MCF 10A (cell line): ENCODE measurements around the gene SULT1B1. TPM values are rescaled to one million over a fixed set of nuclear protein-coding genes. Genes with fewer than 3 reads are reported as not detected.

Source experiments
- BruUV-seq: library from RNA; stranded (reverse); fragments of 400-500 nt; replicated peaks from 2 replicates; lab custom pipeline; 2021; lab: Mats Ljungman, UMichigan
- CTCF ChIA-PET: fragments of 300-600 bp; sonication (Branson Sonifier 250); formaldehyde crosslinking; extraction: SDS; loops from one replicate; lab custom pipeline; 2021; ENCODE audit warnings: antibody characterized with exemption, inconsistent platforms; lab: Yijun Ruan, JAX
- POLR2A ChIA-PET: fragments of 300-600, 350-650 bp; sonication (Branson Sonifier 250); formaldehyde crosslinking; extraction: SDS; loops from one replicate; lab custom pipeline; 2020; ENCODE audit warnings: antibody characterized with exemption, inconsistent platforms; lab: Yijun Ruan, JAX
- DNase-seq: peaks from one replicate; pipeline ENCODE4 v3.0.0-alpha.2; 2018; ENCODE audit not compliant: unreplicated experiment
- H3K27ac Mint-ChIP-seq: one replicate; pipeline ENCODE4 v1.8.0; 2022; ENCODE audit warnings: mild to moderate bottlenecking, low read depth, mixed read lengths; ENCODE audit not compliant: unreplicated experiment
- H3K27me3 Mint-ChIP-seq: one replicate; pipeline ENCODE4 v1.8.0; 2022; ENCODE audit warnings: mixed read lengths; ENCODE audit not compliant: insufficient read depth, unreplicated experiment
- H3K36me3 Mint-ChIP-seq: one replicate; pipeline ENCODE4 v1.8.0; 2022; ENCODE audit warnings: mild to moderate bottlenecking, moderate library complexity, mixed read lengths; ENCODE audit not compliant: insufficient read depth, unreplicated experiment
- H3K4me1 Mint-ChIP-seq: one replicate; pipeline ENCODE4 v1.8.0; 2022; ENCODE audit warnings: mixed read lengths; ENCODE audit not compliant: insufficient read depth, unreplicated experiment
- H3K4me3 Mint-ChIP-seq: one replicate; pipeline ENCODE4 v1.8.0; 2022; ENCODE audit warnings: mild to moderate bottlenecking, moderate library complexity, mixed read lengths; ENCODE audit not compliant: unreplicated experiment
- H3K9me3 Mint-ChIP-seq: one replicate; pipeline ENCODE4 v1.8.0; 2022; ENCODE audit warnings: mixed read lengths; ENCODE audit not compliant: unreplicated experiment
- intact Hi-C: fragments of 100-400 bp; cut with micrococcal nuclease; formaldehyde crosslinking; loops from 2 replicates; pipeline ENCODE4 v1.14.1; 2022
- total RNA-seq: library from RNA; stranded (reverse); gene quantifications from 2 replicates; pipeline ENCODE4 v1.2.3, GENCODE V29; 2022
- TF ChIP-seq, protein P1 (sequence below): fragments of 200-600 bp; IDR thresholded peaks from one replicate; pipeline ENCODE4 v1.8.0; 2022; ENCODE audit warnings: antibody characterized with exemption, mild to moderate bottlenecking; ENCODE audit not compliant: unreplicated experiment

The SULT1B1 gene
- total RNA-seq, 1 experiment from 2014 or later = 0.21 TPM

GRCh38 chr4:69744157-69744478, 16.3 kb downstream of the SULT1B1 start:
- H3K36me3 Mint-ChIP-seq = no peaks in the 10 kb centered on the region
- POLR2A ChIA-PET = no interaction called here
- H3K27ac Mint-ChIP-seq = no peak overlapping the region
- TF ChIP-seq, protein P1, sequence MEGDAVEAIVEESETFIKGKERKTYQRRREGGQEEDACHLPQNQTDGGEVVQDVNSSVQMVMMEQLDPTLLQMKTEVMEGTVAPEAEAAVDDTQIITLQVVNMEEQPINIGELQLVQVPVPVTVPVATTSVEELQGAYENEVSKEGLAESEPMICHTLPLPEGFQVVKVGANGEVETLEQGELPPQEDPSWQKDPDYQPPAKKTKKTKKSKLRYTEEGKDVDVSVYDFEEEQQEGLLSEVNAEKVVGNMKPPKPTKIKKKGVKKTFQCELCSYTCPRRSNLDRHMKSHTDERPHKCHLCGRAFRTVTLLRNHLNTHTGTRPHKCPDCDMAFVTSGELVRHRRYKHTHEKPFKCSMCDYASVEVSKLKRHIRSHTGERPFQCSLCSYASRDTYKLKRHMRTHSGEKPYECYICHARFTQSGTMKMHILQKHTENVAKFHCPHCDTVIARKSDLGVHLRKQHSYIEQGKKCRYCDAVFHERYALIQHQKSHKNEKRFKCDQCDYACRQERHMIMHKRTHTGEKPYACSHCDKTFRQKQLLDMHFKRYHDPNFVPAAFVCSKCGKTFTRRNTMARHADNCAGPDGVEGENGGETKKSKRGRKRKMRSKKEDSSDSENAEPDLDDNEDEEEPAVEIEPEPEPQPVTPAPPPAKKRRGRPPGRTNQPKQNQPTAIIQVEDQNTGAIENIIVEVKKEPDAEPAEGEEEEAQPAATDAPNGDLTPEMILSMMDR = no peak
- peaks cover 19% of the 10 kb centered on the region for H3K4me1 Mint-ChIP-seq
- DNase-seq = no peak
- peaks cover 8% of the 10 kb centered on the region for H3K9me3 Mint-ChIP-seq
- H3K4me3 Mint-ChIP-seq = no peak overlapping the region
- H3K27me3 Mint-ChIP-seq = no peaks in the 10 kb centered on the region
- CTCF ChIA-PET = interaction anchor here (0.9 to 1.4 kb wide), 2 partner anchors 25 to 26 kb away, joined by 3 to 4 read pairs; no protein-coding TSS in a partner anchor
- intact Hi-C loops = no loop called here
- no TSS peak for BruUV-seq

DNA sequence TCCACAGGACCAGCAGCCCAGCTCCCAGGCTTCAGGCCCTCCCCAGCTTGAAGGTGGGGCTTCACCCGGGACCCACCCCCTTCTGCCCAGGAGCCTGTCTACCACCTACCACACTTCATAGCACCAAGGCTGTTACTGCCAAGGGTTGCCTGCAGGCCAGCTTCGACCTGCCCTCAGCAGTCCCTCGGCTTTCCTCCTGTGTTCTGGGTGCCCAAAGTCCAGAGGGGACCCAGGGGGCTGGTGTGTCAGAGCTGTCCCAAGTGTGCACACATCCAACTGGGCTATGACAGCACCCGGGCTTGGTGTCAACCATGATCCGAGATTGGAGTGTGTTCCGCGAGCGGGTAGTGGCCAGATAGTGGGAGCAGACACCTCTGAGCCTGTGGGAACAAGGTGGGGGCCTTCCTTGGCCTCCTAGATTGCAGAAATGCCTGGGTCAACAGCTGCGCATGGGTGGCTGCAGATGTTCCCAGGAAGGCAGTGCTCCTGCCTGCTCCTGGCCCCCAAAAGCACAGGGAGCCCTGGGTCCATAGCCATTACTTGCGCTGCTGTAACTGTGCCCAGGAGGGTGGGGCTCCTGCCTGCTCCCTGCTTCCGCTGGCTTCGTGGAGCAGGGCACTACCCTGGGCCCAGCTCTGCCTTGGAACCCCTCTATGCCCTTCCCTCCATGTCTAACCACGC, 16.8 kb downstream of the SULT1B1 start:
- peaks cover 8% of the 10 kb centered on the region for H3K9me3 Mint-ChIP-seq
- no TSS peak for BruUV-seq
- CTCF ChIA-PET = interaction anchor here (0.6 to 1.4 kb wide), 3 partner anchors 26 to 150 kb away, joined by 3 to 5 read pairs (median 4); no protein-coding TSS in a partner anchor

GRCh38 chr4:69742596-69742995, 17.8 kb downstream of the SULT1B1 start:
- POLR2A ChIA-PET = no interaction called here
- BruUV-seq = no TSS peak
- Mint-ChIP-seq H3K4me1 (peaks cover 8% of the 10 kb centered on the region), H3K4me3 (no peak overlapping the region), H3K36me3 (no peaks in the 10 kb centered on the region), H3K9me3 (peaks cover 8% of the 10 kb centered on the region), H3K27ac (no peak overlapping the region), H3K27me3 (no peaks in the 10 kb centered on the region)
- TF ChIP-seq, protein P1 = no peak
- CTCF ChIA-PET = no interaction called here
- no peak for DNase-seq
- intact Hi-C loops = no loop called here

More for the DNA sequence above, 16.8 kb downstream of the SULT1B1 start:
- DNase-seq = no peak
- intact Hi-C loops = no loop called here
- Mint-ChIP-seq H3K4me1 (peaks cover 18% of the 10 kb centered on the region), H3K36me3 (no peaks in the 10 kb centered on the region), H3K4me3 (no peak overlapping the region), H3K27ac (no peak overlapping the region), H3K27me3 (no peaks in the 10 kb centered on the region)
- TF ChIP-seq, protein P1 = no peak
- POLR2A ChIA-PET = no interaction called here

DNA sequence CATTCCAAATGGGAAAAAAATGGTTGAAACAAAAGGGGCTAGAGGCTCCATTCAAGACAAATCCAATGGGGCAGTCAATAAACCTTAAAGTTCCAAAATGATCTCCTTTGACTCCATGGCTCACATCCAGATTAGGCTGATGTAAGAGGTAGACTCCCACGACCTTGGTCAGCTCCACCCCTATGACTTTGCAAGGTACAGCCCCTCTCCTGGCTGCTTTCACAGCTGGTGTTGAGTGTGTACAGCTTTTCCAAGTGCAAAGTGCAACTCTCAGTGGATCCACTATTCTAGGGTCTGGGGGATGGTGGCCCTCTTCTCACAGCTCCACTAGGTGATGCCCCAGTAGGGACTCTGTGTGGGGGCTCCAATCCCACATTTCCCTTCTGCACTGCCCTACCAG, 21.5 kb downstream of the SULT1B1 start:
- Mint-ChIP-seq H3K27ac (no peak overlapping the region), H3K9me3 (peaks cover 8% of the 10 kb centered on the region), H3K4me1 (peaks cover 8% of the 10 kb centered on the region), H3K4me3 (no peak overlapping the region), H3K36me3 (no peaks in the 10 kb centered on the region), H3K27me3 (no peaks in the 10 kb centered on the region)
- POLR2A ChIA-PET = no interaction called here
- intact Hi-C loops = no loop called here
- TF ChIP-seq, protein P1 = no peak
- DNase-seq = peak; percentile 5
- CTCF ChIA-PET = no interaction called here
- BruUV-seq = no TSS peak
